ENCODE data around the gene SDR42E1. TPM values are rescaled to one million over a fixed set of nuclear protein-coding genes. Genes with fewer than 3 reads are reported as not detected.
A peak's percentile ranks its signal among the peaks of the same experiment; 100 is the strongest.

SDR42E1 gene
- total and polyA plus RNA-seq, 9 of the 15 experiments (the other 6 are each of a cell fraction or from before 2014, with no cell fraction given) = 0.13 to 1.3 (median 0.42) TPM

GRCh38 chr16:82007189-82007588 lies 4.1 kb downstream of the SDR42E1 start:
- FAIRE-seq (no peak), DNase-seq (ENCODE audit: extremely low read depth in 1 of 4, low spot score in 3 of 4) (no peak), ATAC-seq (no peak)
- Histone ChIP-seq H3K36me3 (ENCODE audit: control insufficient read depth, insufficient read depth, low read length) (no peaks in the 10 kb centered on the region), H3K9me3 (replicated peaks; ENCODE audit: control insufficient read depth, insufficient read depth, low read depth, low read length) (0 out of 2 replicates have a peak, but pooled peaks cover 2% of the 10 kb centered on the region), H3K4me3 (no peak overlapping the region), H3K4me2 (ENCODE audit: insufficient read depth, low read length) (no peak overlapping the region), H2AFZ (ENCODE audit: low read depth, low read length) (no peak overlapping the region), H4K20me1 (replicated peaks; ENCODE audit: control insufficient read depth, insufficient read depth, low read length) (no peaks in the 10 kb centered on the region), H3K27me3 (ENCODE audit: control insufficient read depth in 2 of 2, insufficient read depth in 2 of 2, low read length in 2 of 2) (peaks cover 0 to 4% of the 10 kb centered on the region in 2 experiments; a peak in 2 of 5 replicates), H3K79me2 (ENCODE audit: control insufficient read depth, insufficient read depth, low read length) (no peaks in the 10 kb centered on the region), H3K9ac (ENCODE audit: insufficient read depth in 1 of 2, low read depth in 2 of 2, low read length in 2 of 2) (no peak overlapping the region), H3K4me1 (replicated peaks in 1 of 2; ENCODE audit: control insufficient read depth in 2 of 2, insufficient read depth in 2 of 2, low read length in 2 of 2) (peaks cover 0 to 4% of the 10 kb centered on the region in 2 experiments; a peak in 1 of 5 replicates), H3K27ac (ENCODE audit: extremely low read depth, low read depth, low read length) (no peak overlapping the region), H3K9me1 (ENCODE audit: control insufficient read depth, insufficient read depth, low read length) (no peaks in the 10 kb centered on the region)
- POLR2A ChIA-PET = no interaction called here
- in situ Hi-C loops (cut with MboI) = no loop called here
- intact Hi-C loops (cut with micrococcal nuclease) = no loop called here
- WGBS (ENCODE audit: insufficient coverage, low coverage, missing lambda C conversion rate) = 2% methylated on average over 2 of the region's 2 CpGs
- BruUV-seq (replicated peaks) = no TSS peak
- CTCF ChIA-PET (ENCODE audit: low intra/inter-chr PET ratio) = no interaction called here
- TF ChIP-seq ZNF668 (CRISPR knock-in tag; IDR thresholded peaks at IDR 0.05) (no peak), CEBPG (CRISPR knock-in tag; IDR thresholded peaks at IDR 0.05) (no peak), CEBPG (tag; conservative IDR thresholded peaks at IDR 0.05 in 1 of 2, IDR thresholded peaks at IDR 0.05 in 1 of 2) (peak in 1 of 2 experiments; percentile 32; a peak in 1 of 4 replicates), CEBPB (tag; IDR thresholded peaks at IDR 0.05) (peak; percentile 44)

GRCh38 chr16:82006036-82006435 lies 5.2 kb downstream of the SDR42E1 start:
- in situ Hi-C loops (cut with MboI) (no loop called here), intact Hi-C loops (cut with micrococcal nuclease) (no loop called here)
- no peak for DNase-seq (ENCODE audit: extremely low read depth in 1 of 4, low spot score in 3 of 4)
- Histone ChIP-seq H3K4me3 (no peak overlapping the region), H3K36me3 (ENCODE audit: control insufficient read depth, insufficient read depth, low read length) (no peaks in the 10 kb centered on the region), H3K27me3 (ENCODE audit: control insufficient read depth in 2 of 2, insufficient read depth in 2 of 2, low read length in 2 of 2) (peaks cover 0 to 4% of the 10 kb centered on the region in 2 experiments; a peak in 3 of 5 replicates), H3K79me2 (ENCODE audit: control insufficient read depth, insufficient read depth, low read length) (no peaks in the 10 kb centered on the region), H3K9me1 (ENCODE audit: control insufficient read depth, insufficient read depth, low read length) (no peaks in the 10 kb centered on the region), H3K9me3 (replicated peaks; ENCODE audit: control insufficient read depth, insufficient read depth, low read depth, low read length) (0 out of 2 replicates have a peak, but pooled peaks cover 2% of the 10 kb centered on the region), H3K4me1 (replicated peaks in 1 of 2; ENCODE audit: control insufficient read depth in 2 of 2, insufficient read depth in 2 of 2, low read length in 2 of 2) (peaks cover 0 to under 1% of the 10 kb centered on the region in 2 experiments; a peak in 1 of 5 replicates), H3K27ac (ENCODE audit: extremely low read depth, low read depth, low read length) (no peak overlapping the region), H2AFZ (ENCODE audit: low read depth, low read length) (no peak overlapping the region), H3K4me2 (ENCODE audit: insufficient read depth, low read length) (no peak overlapping the region), H3K9ac (ENCODE audit: insufficient read depth in 1 of 2, low read depth in 2 of 2, low read length in 2 of 2) (no peak overlapping the region), H4K20me1 (replicated peaks; ENCODE audit: control insufficient read depth, insufficient read depth, low read length) (no peaks in the 10 kb centered on the region)
- no peak for FAIRE-seq
- BruUV-seq (replicated peaks) = no TSS peak
- no peak for TF ChIP-seq TFAM (CRISPR knock-in tag; conservative IDR thresholded peaks at IDR 0.05)
- TF ChIP-seq MEF2A (IDR thresholded peaks at IDR 0.05; ENCODE audit: control insufficient read depth, low read depth, low read length) = no peak
- no peak for TF ChIP-seq FOS (IDR thresholded peaks at IDR 0.05; ENCODE audit: extremely low read depth, insufficient read length)
- no peak for TF ChIP-seq E2F4 (CRISPR knock-in tag; IDR thresholded peaks at IDR 0.05; ENCODE audit: low read depth)
- no peak for TF ChIP-seq SMAD3 (CRISPR knock-in tag; conservative IDR thresholded peaks at IDR 0.05)
- TF ChIP-seq CC2D1A (IDR thresholded peaks at IDR 0.05) = no peak
- TF ChIP-seq THRAP3 (IDR thresholded peaks at IDR 0.05; ENCODE audit: borderline replicate concordance) = no peak
- TF ChIP-seq PTBP1 (IDR thresholded peaks at IDR 0.05; ENCODE audit: low read depth, low read length) = no peak
- no peak for TF ChIP-seq PCBP2 (IDR thresholded peaks at IDR 0.05; ENCODE audit: low read depth, low read length, poor library complexity, severe bottlenecking)
- no peak for TF ChIP-seq CHD4 (IDR thresholded peaks at IDR 0.05; ENCODE audit: insufficient read depth, insufficient replicate concordance, low read depth, low read length, poor library complexity, severe bottlenecking)
- no peak for ATAC-seq
- ChIA-PET POLR2A (no interaction called here), CTCF (ENCODE audit: low intra/inter-chr PET ratio) (no interaction called here)
- 4% methylated on average over 5 of the region's 5 CpGs for WGBS (ENCODE audit: insufficient coverage, low coverage, missing lambda C conversion rate)
